Upper lobe of right lung (tissue), 1 donor: ENCODE measurements around the gene CACNA2D2. TPM values are rescaled to one million over a fixed set of nuclear protein-coding genes. Genes with fewer than 3 reads are reported as not detected.

Source experiments
- ATAC-seq: fragments of 200-7000 bp; cut with Tn5 transposase; one replicate; pipeline ENCODE4 v1.9.1; 2020; ENCODE audit warnings: mild to moderate bottlenecking, moderate library complexity
- DNase-seq: peaks from one replicate; pipeline ENCODE4 v3.0.0-alpha.2; 2020
- H3K27ac ChIP-seq: fragments of 200-600 bp; one replicate; pipeline ENCODE4 v1.8.0; 2022
- H3K27me3 ChIP-seq: fragments of 200-600 bp; one replicate; pipeline ENCODE4 v1.8.0; 2022; ENCODE audit warnings: mild to moderate bottlenecking
- H3K36me3 ChIP-seq: fragments of 200-600 bp; one replicate; pipeline ENCODE4 v1.8.0; 2022
- H3K4me1 ChIP-seq: fragments of 200-600 bp; one replicate; pipeline ENCODE4 v1.8.0; 2022
- H3K4me3 ChIP-seq: fragments of 200-600 bp; one replicate; pipeline ENCODE4 v1.8.0; 2022; ENCODE audit warnings: mild to moderate bottlenecking
- H3K9me3 ChIP-seq: fragments of 200-600 bp; one replicate; pipeline ENCODE4 v1.8.0; 2022
- intact Hi-C: fragments of 100-400 bp; cut with DNase I; formaldehyde crosslinking; loops from one replicate; pipeline ENCODE4 v1.11.0; 2022
- total RNA-seq: library from RNA; stranded (reverse); fragmentation: NEBNext Ultra II Directional; extraction: Animal tissue kit (Norgen Biotek cat#: 25700); gene quantifications from one replicate; pipeline ENCODE4 v1.2.1, GENCODE V29; 2021
- TF ChIP-seq, protein P1 (sequence below): fragments of 200-600 bp; IDR thresholded peaks from one replicate; pipeline ENCODE4 v1.8.0; 2022; ENCODE audit warnings: antibody characterized with exemption
- donor health status: DM: no; HTN: yes; CAD: no; lungs with severe emphysema.

CACNA2D2 gene
- total RNA-seq, 1 donor from 2014 or later = 119 TPM

DNA sequence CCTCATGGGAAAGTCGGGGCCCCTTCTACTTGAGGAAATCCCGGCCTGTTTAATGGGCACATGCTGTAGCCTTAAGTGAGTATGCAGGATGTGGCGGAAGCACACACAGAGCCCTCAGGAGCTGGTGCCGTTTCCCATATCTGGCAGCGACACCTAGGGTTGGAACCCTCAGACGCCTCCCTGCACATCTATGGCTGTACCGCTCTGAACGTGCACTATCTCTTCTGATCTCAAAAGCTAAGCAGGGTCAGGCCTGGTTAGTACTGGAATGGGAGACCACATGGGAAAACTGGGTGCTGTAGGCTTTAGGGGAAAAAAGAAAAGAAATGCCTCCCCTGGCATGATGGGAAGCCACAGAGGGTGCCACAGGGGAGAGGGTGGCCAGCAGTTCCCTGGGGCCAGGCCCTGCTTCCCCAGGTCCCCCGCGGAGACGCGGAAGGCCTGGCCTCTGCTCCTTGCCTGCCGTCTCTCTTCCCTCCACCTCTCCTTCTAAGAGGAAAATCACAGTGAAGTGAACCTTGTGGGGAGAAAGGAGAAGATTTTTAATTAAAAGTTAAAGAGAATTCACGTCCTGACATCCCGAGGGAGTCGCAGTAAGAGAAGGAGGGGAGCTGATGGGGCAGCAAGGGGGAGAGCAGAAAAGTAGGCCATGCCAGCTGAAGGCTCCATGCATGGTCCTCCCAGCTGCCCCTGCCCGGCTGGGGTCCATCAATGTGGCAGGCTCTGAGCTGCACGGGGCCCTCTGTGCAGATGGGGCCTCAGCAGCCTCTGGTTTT lies 83.7 kb downstream of the CACNA2D2 start:
- H3K9me3 ChIP-seq = no peaks in the 10 kb centered on the region
- intact Hi-C loops = no loop called here
- DNase-seq = no peak

DNA sequence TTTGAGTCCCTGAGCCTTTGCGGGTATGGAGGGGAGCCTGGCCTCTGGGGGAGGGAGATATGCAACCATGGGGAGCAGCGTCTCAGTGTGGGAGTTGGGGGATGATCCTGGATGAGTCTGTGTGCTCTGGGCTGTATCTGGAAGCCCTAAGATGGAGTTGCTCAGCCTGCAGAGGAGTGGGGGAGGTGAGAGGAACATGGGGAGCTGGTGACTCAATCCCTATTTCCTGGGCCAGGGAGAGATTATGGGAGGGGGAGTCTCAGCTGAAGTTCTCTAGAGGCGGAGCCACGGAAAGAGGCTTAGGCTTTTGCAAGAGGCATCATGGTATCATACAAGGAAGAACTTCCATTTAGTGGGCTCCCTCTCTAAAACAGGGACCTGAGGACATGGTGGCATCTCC lies 84.6 kb downstream of the CACNA2D2 start:
- DNase-seq (no peak), ATAC-seq (no peak)
- Histone ChIP-seq H3K27ac (no peak overlapping the region), H3K4me3 (no peak overlapping the region), H3K9me3 (no peaks in the 10 kb centered on the region), H3K4me1 (no peaks in the 10 kb centered on the region), H3K27me3 (no peaks in the 10 kb centered on the region), H3K36me3 (no peaks in the 10 kb centered on the region)
- TF ChIP-seq, protein P1, sequence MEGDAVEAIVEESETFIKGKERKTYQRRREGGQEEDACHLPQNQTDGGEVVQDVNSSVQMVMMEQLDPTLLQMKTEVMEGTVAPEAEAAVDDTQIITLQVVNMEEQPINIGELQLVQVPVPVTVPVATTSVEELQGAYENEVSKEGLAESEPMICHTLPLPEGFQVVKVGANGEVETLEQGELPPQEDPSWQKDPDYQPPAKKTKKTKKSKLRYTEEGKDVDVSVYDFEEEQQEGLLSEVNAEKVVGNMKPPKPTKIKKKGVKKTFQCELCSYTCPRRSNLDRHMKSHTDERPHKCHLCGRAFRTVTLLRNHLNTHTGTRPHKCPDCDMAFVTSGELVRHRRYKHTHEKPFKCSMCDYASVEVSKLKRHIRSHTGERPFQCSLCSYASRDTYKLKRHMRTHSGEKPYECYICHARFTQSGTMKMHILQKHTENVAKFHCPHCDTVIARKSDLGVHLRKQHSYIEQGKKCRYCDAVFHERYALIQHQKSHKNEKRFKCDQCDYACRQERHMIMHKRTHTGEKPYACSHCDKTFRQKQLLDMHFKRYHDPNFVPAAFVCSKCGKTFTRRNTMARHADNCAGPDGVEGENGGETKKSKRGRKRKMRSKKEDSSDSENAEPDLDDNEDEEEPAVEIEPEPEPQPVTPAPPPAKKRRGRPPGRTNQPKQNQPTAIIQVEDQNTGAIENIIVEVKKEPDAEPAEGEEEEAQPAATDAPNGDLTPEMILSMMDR = no peak
- intact Hi-C loops = no loop called here

More for the DNA sequence above, 83.7 kb downstream of the CACNA2D2 start:
- Histone ChIP-seq H3K4me1 (peaks cover 3% of the 10 kb centered on the region), H3K27me3 (no peaks in the 10 kb centered on the region), H3K27ac (no peak overlapping the region), H3K4me3 (no peak overlapping the region), H3K36me3 (no peaks in the 10 kb centered on the region)
- ATAC-seq = no peak
- TF ChIP-seq, protein P1 = no peak

DNA sequence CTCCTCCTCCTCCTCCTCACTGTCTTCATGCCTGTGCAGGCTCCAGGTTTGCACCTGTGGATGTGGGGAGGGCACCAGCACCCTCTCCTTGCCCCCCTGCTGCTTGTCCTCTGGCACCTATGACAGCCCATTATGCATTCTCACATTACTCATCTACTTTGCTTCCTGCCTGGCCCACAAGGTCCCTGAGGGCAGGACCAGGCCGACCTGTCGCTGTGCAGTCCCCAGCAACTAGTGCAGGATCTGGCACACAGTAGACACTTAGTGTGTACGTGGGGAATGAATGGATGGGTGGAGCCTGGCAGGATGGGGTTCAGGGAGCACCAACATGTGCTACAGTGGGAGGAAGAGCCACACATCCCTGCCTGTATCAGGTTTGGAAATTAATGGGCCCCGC lies 85.8 kb downstream of the CACNA2D2 start:
- Histone ChIP-seq H3K36me3 (no peaks in the 10 kb centered on the region), H3K4me1 (no peaks in the 10 kb centered on the region), H3K4me3 (no peak overlapping the region), H3K27ac (no peak overlapping the region), H3K27me3 (no peaks in the 10 kb centered on the region), H3K9me3 (no peaks in the 10 kb centered on the region)
- no peak for DNase-seq
- intact Hi-C loops = no loop called here
- TF ChIP-seq, protein P1 = no peak
- ATAC-seq = no peak

DNA sequence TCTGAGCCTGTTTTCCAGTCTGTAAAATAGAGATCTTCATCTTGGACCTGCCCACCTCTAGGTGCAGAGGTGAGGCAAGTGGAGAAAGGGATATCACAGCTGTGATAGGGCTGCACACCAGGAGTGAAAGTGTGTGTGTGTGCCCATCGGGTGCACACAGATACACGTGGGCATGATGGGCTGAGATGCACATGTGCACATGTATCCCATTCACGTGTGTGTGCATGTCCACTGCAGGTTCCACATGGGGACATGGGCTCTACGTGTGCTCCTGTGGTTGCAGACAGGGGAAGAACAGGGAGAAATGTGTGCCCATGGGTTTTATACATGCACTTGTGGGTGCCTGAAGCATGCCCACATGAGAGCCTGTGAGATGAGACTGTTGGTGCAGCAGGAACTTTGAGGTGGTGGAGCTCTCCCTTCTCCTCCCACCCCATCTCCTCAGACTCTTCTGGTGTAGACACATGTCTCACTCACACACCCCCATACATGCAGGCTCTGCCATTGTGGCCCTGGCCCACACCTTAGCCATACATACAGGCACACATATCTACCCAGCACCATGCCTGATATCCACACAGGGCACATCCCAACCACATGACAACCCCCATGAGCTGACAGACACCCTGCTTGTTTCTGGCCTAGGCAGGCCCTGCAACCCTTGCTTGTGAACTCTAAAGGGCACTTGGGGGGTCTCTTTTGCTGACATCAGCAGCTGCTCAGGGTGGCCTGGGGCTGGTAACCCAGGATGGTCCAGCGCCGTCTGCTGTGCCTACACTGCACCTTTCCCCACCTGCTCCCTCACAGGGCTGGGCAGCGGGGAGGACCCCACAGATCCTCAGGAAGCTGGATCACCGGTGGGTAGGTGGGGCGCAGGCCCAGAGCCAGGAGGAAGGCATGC lies 86.4 kb downstream of the CACNA2D2 start:
- DNase-seq = no peak
- Histone ChIP-seq H3K27ac (no peak overlapping the region), H3K27me3 (no peaks in the 10 kb centered on the region), H3K9me3 (no peaks in the 10 kb centered on the region), H3K4me3 (no peak overlapping the region), H3K36me3 (no peaks in the 10 kb centered on the region), H3K4me1 (no peaks in the 10 kb centered on the region)
- intact Hi-C loops = no loop called here
- no peak for ATAC-seq
- TF ChIP-seq, protein P1 = no peak

DNA sequence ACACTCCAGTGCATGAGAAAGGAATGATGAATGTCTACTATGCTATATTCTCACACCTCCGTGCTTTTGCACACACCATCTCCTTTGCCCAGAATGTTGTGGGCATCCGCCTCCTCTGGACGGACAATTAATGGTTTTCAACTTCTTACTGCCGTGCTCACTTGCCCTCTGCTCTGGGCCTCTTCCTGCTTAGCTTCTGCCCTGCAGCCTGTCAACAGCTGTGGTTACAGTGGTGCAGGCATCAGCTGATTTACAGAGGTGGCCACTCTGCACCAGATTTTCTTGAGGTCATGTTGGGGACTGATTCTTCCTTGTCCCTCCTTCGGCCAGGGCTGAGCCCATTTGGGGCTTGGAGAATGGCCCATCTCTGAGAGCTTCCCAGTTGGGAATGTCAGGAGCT lies 87.6 kb downstream of the CACNA2D2 start:
- H3K4me1 ChIP-seq = no peaks in the 10 kb centered on the region
- intact Hi-C loops = no loop called here
- H3K27ac ChIP-seq = no peak overlapping the region
- H3K9me3 ChIP-seq = no peaks in the 10 kb centered on the region
- TF ChIP-seq, protein P1 = no peak
- H3K4me3 ChIP-seq = no peak overlapping the region
- ATAC-seq (no peak), DNase-seq (no peak)
- no peaks in the 10 kb centered on the region for H3K36me3 ChIP-seq
- no peaks in the 10 kb centered on the region for H3K27me3 ChIP-seq
